ENCODE results near the gene MRPL52. TPM values are rescaled to one million over a fixed set of nuclear protein-coding genes. Genes with fewer than 3 reads are reported as not detected.
A peak's percentile ranks its signal among the peaks of the same experiment; 100 is the strongest.

MRPL52 gene
- total and polyA plus RNA-seq, 2 of the 13 experiments (the other 11 are each of a cell fraction or from before 2014, with no cell fraction given), result 118 to 329 TPM

DNA sequence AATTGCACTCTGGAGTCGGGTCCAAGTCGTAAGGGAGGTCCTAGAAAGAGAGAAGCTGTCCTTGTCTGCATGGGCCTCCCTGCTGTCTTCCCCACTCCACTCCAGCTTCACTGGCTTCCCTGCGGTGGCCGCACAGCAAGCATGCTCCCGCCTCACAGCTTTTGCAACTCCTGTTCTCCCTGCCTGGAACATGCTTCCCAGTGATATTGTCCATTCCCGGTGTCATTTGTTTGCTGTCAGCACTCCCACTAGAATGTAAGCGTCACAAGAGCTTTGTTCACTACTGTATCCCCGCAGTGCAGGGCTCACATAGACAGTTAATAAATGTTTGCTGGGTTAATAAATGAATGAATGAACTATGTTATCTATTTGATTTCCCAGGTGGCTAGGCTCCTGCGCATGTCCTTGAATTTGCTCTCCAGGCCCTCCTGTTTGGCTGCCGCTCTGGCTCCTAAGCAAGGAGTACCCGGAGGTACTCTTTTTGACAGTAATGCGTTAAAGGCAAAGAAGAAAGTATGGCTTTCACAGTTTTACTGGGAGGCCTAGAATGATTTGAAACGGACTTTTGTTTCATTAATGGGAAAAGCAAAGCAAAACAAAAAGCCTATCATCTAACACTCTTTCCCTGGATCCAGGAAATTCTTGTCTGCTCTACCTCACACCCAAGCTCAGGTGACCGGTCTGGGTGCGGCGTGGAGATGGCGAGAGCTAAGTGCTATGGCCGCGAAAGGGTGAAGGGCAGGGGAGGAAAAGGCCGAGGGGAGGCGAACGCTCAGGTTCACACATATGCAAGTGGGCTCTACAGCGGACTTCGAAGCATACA, 8.3 kb upstream of the MRPL52 start (continued):
- TF ChIP-seq RBAK (CRISPR knock-in tag; IDR thresholded peaks at IDR 0.05) (peak; percentile 58; the same call in 1 of the 2 replicates), ZNF674 (CRISPR knock-in tag; IDR thresholded peaks at IDR 0.05; ENCODE audit: low read depth) (0 out of 2 replicates have a peak, but pooled peaks have one; percentile 59), PHF8 (CRISPR knock-in tag; IDR thresholded peaks at IDR 0.05) (no peak; the same call in 1 of the 2 replicates), ZNF792 (CRISPR knock-in tag; IDR thresholded peaks at IDR 0.05) (peak; percentile 87; the same call in 1 of the 2 replicates), ZNF383 (CRISPR knock-in tag; IDR thresholded peaks at IDR 0.05; ENCODE audit: borderline replicate concordance) (no peak), ZNF619 (CRISPR knock-in tag; IDR thresholded peaks at IDR 0.05) (peak; percentile 74; the same call in 1 of the 2 replicates), POLR2A (IDR thresholded peaks at IDR 0.05; ENCODE audit: insufficient read depth in 1 of 2, low read depth in 2 of 2, low read length in 2 of 2) (no peak), RAD21 (CRISPR knock-in tag; IDR thresholded peaks at IDR 0.05) (no peak), ZBTB39 (CRISPR knock-in tag; IDR thresholded peaks at IDR 0.05) (no peak), SIN3B (IDR thresholded peaks at IDR 0.05; ENCODE audit: low read length) (no peak), SIX4 (CRISPR knock-in tag; IDR thresholded peaks at IDR 0.05) (peak; percentile 58; the same call in 1 of the 2 replicates), RAD51 (IDR thresholded peaks at IDR 0.05; ENCODE audit: borderline replicate concordance) (no peak), MYNN (CRISPR knock-in tag; IDR thresholded peaks at IDR 0.05; ENCODE audit: low read depth) (peak; percentile 95; the same call in 1 of the 2 replicates), MAFK (conservative IDR thresholded peaks at IDR 0.05 in 1 of 2, IDR thresholded peaks at IDR 0.05 in 1 of 2; ENCODE audit: low read length in 2 of 2) (no peak), MIXL1 (CRISPR knock-in tag; IDR thresholded peaks at IDR 0.05) (peak; percentile 79), ZNF264 (CRISPR knock-in tag; IDR thresholded peaks at IDR 0.05) (peak; percentile 70; the same call in 1 of the 2 replicates), TOE1 (CRISPR knock-in tag; IDR thresholded peaks at IDR 0.05) (no peak), HBP1 (CRISPR knock-in tag; IDR thresholded peaks at IDR 0.05; ENCODE audit: low read depth) (peak; percentile 95), ZNF703 (CRISPR knock-in tag; IDR thresholded peaks at IDR 0.05; ENCODE audit: borderline replicate concordance) (no peak), SSRP1 (CRISPR knock-in tag; IDR thresholded peaks at IDR 0.05) (no peak; the same call in 1 of the 2 replicates)
- TF ChIP-seq, protein P1, sequence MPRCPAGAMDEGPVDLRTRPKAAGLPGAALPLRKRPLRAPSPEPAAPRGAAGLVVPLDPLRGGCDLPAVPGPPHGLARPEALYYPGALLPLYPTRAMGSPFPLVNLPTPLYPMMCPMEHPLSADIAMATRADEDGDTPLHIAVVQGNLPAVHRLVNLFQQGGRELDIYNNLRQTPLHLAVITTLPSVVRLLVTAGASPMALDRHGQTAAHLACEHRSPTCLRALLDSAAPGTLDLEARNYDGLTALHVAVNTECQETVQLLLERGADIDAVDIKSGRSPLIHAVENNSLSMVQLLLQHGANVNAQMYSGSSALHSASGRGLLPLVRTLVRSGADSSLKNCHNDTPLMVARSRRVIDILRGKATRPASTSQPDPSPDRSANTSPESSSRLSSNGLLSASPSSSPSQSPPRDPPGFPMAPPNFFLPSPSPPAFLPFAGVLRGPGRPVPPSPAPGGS (CRISPR knock-in tag; IDR thresholded peaks at IDR 0.05), result peak; percentile 92
- TF ChIP-seq, protein P2, sequence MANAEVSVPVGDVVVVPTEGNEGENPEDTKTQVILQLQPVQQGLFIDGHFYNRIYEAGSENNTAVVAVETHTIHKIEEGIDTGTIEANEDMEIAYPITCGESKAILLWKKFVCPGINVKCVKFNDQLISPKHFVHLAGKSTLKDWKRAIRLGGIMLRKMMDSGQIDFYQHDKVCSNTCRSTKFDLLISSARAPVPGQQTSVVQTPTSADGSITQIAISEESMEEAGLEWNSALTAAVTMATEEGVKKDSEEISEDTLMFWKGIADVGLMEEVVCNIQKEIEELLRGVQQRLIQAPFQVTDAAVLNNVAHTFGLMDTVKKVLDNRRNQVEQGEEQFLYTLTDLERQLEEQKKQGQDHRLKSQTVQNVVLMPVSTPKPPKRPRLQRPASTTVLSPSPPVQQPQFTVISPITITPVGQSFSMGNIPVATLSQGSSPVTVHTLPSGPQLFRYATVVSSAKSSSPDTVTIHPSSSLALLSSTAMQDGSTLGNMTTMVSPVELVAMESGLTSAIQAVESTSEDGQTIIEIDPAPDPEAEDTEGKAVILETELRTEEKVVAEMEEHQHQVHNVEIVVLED (CRISPR knock-in tag; IDR thresholded peaks at IDR 0.05; ENCODE audit: borderline replicate concordance), result no peak; the same call in 1 of the 2 replicates

Data from HepG2 (cell line).